HG02852 (cell line): ENCODE measurements around the gene ELOVL2.

ENCODE experiments used
- ATAC-seq: cut with Tn5 transposase; IDR thresholded peaks from one replicate; pipeline ENCODE4 v1.9.1; 2021; ENCODE audit warnings: mild to moderate bottlenecking, moderate library complexity; ENCODE audit not compliant: unreplicated experiment

Gene ELOVL2

GRCh38 chr6:10945845-10946244, 98.3 kb downstream of the ELOVL2 start:
- no peak for ATAC-seq

- no peak for ATAC-seq
Measured at GRCh38 chr6:10939840-10940239, 104.3 kb downstream of the ELOVL2 start.

DNA sequence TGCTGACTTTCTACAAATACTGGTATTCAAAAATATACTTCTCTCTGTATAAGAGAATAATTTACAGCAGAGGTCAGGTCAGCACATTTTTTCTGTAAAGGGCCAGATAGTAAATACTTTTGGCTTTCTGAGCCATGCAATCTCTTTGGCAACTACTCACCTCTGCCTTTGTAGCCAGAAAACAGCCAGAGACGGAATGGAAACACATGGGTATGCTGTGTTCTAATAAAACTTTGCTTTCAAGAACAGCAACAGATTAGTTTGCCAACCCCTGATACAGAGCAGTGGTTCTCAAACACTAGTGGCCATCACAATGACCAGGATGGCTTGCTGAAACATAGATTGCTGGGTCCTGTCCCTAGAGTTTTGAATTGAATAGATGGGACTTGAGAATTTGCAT, 111.0 kb downstream of the ELOVL2 start:
- ATAC-seq: no peak
